Ectodermal cell (in vitro differentiated cells): Measurements from ENCODE around the gene EHHADH.
"Not testable (repeated sequence)": the region's sequence is repeated elsewhere in the genome, so short reads cannot be mapped to it uniquely, and the experiment has no call there.

Experiments used
- H3K27ac ChIP-seq: 2 replicates; pipeline ENCODE4 v1.7.0; 2013; ENCODE audit warnings: mild to moderate bottlenecking, low read depth, low read length; ENCODE audit not compliant: insufficient read depth, poor library complexity, severe bottlenecking
- H3K27me3 ChIP-seq: 2 replicates; pipeline ENCODE4 v1.7.0; 2013; ENCODE audit warnings: mild to moderate bottlenecking, low read length; ENCODE audit not compliant: insufficient read depth, control insufficient read depth, poor library complexity, severe bottlenecking
- H3K36me3 ChIP-seq: one replicate; pipeline ENCODE4 v1.7.0; 2013; ENCODE audit warnings: low read length; ENCODE audit not compliant: control insufficient read depth, insufficient read depth
- H3K4me1 ChIP-seq: one replicate; pipeline ENCODE4 v1.7.0; 2013; ENCODE audit warnings: low read length; ENCODE audit not compliant: control insufficient read depth, insufficient read depth
- H3K4me3 ChIP-seq: 2 replicates; pipeline ENCODE4 v1.7.0; 2013; ENCODE audit warnings: low read depth, low read length, control low read depth; ENCODE audit not compliant: insufficient read depth
- H3K9me3 ChIP-seq: 2 replicates; pipeline ENCODE4 v1.7.0; 2013; ENCODE audit warnings: mild to moderate bottlenecking, low read length, moderate library complexity; ENCODE audit not compliant: control insufficient read depth
- WGBS, 2 experiments: methylation state at CpG; one replicate each; pipeline ENCODE4 v1.1.7; 2013; ENCODE audit warnings: missing lambda C conversion rate in 2 of 2; 5-methylcytosine and 5-hydroxymethylcytosine counted together

EHHADH gene

DNA sequence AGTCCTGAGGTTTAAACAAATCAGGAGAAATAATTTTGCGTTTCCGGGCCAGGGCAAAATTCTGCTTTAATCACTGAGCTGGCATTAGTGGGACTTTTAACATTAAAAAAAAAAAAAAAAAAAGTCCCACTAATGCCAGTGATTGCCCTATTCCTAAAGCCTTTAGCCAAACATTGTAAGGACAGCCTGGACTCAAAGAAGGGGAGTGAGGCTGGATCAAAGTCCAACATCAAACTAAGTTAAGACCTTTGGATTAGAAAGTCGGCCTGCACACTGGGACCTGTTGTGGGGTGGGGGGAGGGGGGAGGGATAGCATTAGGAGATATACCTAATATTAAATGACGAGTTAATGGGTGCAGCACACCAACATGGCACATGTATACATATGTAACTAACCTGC lies 716 bp downstream of the EHHADH start:
- H3K36me3 ChIP-seq, H3K4me1 ChIP-seq, H3K4me3 ChIP-seq, H3K27ac ChIP-seq, H3K9me3 ChIP-seq: not testable (repeated sequence)
- WGBS, 2 experiments = 82 to 89% methylated on average over 3 of the region's 4 CpGs
- peaks cover 10% of the 10 kb centered on the region for H3K27me3 ChIP-seq

DNA sequence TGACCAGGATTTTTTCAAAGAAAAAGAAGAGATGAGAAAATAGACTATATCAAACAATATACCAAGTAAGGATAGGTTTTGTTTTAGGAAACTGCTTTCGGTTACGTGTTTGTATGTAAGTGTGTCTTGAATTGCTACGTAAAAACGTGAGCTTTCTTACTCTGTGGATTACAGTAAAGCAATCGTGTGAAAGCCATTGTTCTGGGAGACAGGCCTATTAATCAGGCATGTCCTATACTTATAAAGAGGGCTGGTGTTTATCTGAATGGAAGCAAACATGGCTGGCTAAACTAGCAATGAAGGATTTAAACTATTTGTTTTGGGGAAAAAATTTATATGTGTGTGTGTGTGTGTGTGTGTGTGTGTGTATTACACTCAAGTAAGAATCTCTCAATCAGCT lies 2.6 kb downstream of the EHHADH start:
- WGBS, 2 experiments = 87 to 91% methylated on average over 5 of the region's 5 CpGs
- Histone ChIP-seq H3K4me3 (no peak overlapping the region), H3K9me3 (no peaks in the 10 kb centered on the region), H3K36me3 (no peaks in the 10 kb centered on the region), H3K27ac (no peak overlapping the region), H3K4me1 (no peaks in the 10 kb centered on the region), H3K27me3 (peaks cover 10% of the 10 kb centered on the region)

DNA sequence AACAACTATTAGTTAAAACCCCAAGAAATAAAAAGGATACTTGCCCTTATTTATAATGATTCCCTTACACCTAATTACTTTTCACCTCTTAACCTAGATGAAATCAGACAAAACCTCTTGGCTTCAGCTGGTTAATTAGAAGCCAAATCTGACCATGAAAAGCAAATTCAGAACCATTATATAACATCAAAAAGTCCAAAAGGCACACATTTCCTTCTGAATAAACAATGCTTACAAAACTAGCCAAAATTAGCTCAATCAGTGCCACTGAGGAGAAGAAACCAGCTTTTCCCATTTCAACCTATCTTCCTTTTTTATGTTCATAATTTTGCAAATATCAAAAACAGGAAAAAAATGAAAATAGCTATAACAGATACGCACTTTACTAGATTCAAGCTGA lies 3.2 kb downstream of the EHHADH start:
- 0% methylated on average over 1 of the region's 1 CpG; no CpG with 5 or more reads in 1 of the 2 experiments for WGBS, 2 experiments
- Histone ChIP-seq H3K4me1 (no peaks in the 10 kb centered on the region), H3K36me3 (no peaks in the 10 kb centered on the region), H3K4me3 (no peak overlapping the region), H3K27me3 (peaks cover 10% of the 10 kb centered on the region), H3K27ac (no peak overlapping the region), H3K9me3 (no peaks in the 10 kb centered on the region)

DNA sequence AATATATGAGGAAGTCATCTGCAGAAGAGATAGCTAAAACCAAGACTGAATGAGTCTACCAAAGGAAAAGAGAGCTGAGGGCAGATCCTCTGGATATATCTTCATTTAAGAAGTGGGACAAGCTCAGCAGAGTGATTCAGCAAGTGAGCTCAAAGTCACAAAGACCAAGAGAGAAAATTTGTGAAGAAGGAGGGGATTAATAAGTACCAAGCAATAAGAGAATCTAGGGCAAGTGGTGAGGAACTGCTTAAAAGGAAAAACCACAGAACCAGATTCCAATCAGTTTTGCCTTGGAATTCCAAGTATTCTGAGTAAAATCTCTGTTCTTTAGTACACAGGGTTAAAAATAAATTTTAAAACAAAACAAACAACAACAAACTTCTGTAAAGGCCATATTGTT lies 3.6 kb downstream of the EHHADH start:
- no peaks in the 10 kb centered on the region for H3K9me3 ChIP-seq
- peaks cover 10% of the 10 kb centered on the region for H3K27me3 ChIP-seq
- no peaks in the 10 kb centered on the region for H3K4me1 ChIP-seq
- H3K27ac ChIP-seq = no peak overlapping the region
- no peaks in the 10 kb centered on the region for H3K36me3 ChIP-seq
- no peak overlapping the region for H3K4me3 ChIP-seq

DNA sequence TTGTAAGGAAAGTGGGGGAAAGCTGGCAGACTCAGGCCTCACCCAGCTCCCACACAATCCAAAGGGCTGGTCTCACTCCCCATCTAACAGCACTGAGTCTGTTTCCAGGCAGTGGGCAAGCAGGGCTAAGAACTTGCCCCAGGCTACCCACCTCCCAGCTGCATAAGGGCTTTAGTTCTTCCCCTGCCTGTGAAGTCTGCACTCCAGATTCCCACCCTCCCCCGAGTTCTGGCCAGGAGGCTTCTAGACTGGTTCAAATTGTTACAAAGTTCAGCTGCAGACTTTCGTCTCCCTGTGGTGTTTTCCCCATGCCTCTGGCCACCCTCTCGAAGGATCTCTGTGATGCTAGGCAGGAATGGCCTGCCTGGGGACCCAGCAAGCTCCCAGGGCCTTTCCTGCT lies 11.2 kb downstream of the EHHADH start:
- Histone ChIP-seq H3K27me3 (no peaks in the 10 kb centered on the region), H3K27ac (no peak overlapping the region), H3K4me3 (no peak overlapping the region), H3K9me3 (no peaks in the 10 kb centered on the region), H3K4me1 (no peaks in the 10 kb centered on the region), H3K36me3 (no peaks in the 10 kb centered on the region)
- WGBS, 2 experiments = 93% methylated on average over 3 of the region's 3 CpGs

DNA sequence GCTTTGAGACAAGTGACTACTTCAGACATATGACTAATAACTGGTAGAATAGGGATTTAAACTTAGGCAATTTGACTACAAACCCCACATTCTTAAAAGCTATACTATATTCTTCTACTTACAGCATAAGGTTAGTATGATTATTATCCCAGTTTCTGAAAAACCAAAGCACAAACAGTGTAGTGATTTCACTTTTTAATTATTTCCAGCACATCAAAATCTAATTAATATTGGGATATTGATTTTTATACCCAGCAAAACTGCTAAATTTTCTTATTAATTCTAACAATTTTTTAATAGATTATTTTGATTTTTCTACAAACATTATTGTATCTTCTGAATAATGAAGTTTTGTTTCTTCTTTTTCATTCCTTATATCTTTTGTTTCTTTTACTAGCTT lies 16.9 kb downstream of the EHHADH start:
- H3K27ac ChIP-seq = no peak overlapping the region
- no peaks in the 10 kb centered on the region for H3K36me3 ChIP-seq
- H3K27me3 ChIP-seq = no peaks in the 10 kb centered on the region
- H3K4me3 ChIP-seq = no peak overlapping the region
- no peaks in the 10 kb centered on the region for H3K9me3 ChIP-seq
- no peaks in the 10 kb centered on the region for H3K4me1 ChIP-seq

DNA sequence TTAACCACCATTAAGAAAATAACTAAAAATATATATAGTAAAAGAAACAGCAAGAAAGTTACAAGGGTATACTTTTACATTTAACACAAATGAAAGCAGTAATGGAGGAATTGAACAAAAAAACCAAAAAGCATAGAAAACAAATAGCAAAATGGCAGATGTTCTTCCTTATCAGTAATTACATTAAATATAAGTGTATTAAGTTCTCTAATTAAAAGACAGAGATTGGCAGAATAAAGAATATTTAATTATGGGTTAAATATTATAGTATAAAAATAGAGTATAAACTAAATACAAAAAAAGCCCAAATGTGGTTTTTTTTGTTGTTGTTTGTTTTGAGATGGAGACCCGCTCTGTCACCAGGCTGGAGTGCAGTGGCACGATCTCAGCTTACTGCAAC lies 20.5 kb downstream of the EHHADH start:
- H3K4me3 ChIP-seq = no peak overlapping the region
- no peaks in the 10 kb centered on the region for H3K36me3 ChIP-seq
- 82 to 87% methylated on average over 2 of the region's 2 CpGs for WGBS, 2 experiments
- H3K9me3 ChIP-seq = no peaks in the 10 kb centered on the region
- no peaks in the 10 kb centered on the region for H3K4me1 ChIP-seq
- no peak overlapping the region for H3K27ac ChIP-seq
- H3K27me3 ChIP-seq = no peaks in the 10 kb centered on the region

DNA sequence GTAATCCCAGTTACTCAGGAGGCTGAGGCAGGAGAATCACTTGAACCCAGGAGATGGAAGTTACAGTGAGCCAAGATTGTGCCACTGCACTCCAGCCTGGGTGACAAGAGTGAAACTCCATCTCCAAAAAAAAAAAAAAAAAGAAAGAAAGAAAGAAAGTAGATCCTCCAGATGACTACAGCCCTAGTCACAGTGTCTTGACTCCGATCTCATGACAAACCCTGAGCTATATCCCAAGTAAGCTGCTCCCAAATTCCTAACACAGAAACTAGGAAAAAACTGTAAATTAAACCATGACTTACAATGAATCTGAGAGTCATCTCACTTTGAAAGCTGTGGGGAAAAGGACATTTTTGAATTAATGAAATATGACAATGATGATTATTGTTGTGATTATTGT lies 27.3 kb downstream of the EHHADH start:
- H3K4me3 ChIP-seq, H3K36me3 ChIP-seq, H3K4me1 ChIP-seq, H3K9me3 ChIP-seq, H3K27ac ChIP-seq, H3K27me3 ChIP-seq: not testable (repeated sequence)
- WGBS, 2 experiments = 94 to 100% methylated on average over 1 of the region's 1 CpG

DNA sequence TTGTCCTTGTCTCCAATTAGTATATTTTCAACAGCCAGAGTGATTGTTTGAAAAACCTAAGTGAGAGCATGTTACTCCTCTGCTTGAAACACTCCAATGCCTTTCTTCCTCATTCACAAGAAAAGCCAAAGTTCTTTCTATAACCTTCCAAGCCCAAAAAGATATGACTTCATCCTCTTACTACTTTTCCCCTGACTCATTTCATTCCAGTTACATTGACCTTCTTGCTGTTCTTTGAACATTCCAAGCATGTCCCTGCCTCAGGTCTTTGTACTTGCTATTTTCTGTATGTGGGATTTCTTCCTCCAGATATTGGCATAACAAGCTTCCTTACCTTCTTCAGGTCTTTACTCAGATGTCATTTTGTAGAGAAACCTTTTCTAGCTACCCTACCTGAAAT lies 28.3 kb downstream of the EHHADH start:
- Histone ChIP-seq H3K36me3 (no peaks in the 10 kb centered on the region), H3K27ac (no peak overlapping the region), H3K4me1 (no peaks in the 10 kb centered on the region), H3K9me3 (no peaks in the 10 kb centered on the region), H3K27me3 (no peaks in the 10 kb centered on the region), H3K4me3 (no peak overlapping the region)

DNA sequence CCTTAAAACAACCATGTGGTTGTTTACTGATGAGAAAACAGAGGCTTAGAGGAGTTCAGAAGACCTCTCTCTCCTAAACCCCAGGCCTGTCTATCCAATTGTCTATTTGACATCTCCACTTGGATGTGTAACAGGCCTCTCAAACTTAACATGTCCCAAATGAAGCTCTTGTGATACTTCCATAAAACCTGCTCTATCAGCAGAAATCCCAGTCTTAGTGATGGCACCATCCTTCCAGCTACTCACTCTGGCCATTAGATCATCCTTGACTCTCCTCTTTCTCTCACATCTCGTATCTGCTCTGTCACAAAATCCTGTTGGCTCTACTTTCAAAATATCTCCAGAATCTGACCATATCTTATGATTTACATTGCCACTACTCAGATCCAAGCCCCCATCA lies 28.8 kb downstream of the EHHADH start:
- 90 to 93% methylated on average over 1 of the region's 1 CpG for WGBS, 2 experiments
- Histone ChIP-seq H3K4me3 (no peak overlapping the region), H3K4me1 (no peaks in the 10 kb centered on the region), H3K27ac (no peak overlapping the region), H3K9me3 (no peaks in the 10 kb centered on the region), H3K36me3 (no peaks in the 10 kb centered on the region), H3K27me3 (no peaks in the 10 kb centered on the region)

DNA sequence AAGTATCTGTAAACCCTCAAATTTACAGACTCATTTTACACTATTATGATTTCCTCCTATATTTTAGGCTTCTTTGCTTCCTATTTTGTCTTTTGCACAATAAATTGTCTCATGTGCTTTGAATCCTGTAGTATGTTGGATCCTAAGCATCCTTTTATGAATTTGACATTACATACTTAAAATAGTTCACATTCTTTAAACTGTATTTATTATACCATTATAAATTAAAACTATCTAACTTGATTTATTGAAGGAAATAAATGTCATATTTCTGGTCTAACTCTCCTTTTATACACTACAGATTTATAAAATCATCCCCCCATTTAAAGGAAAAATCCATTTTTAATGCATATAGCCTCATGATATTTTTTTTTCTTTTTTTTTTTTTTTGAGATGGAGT lies 32.6 kb downstream of the EHHADH start:
- Histone ChIP-seq H3K27ac (no peak overlapping the region), H3K4me3 (no peak overlapping the region), H3K4me1 (no peaks in the 10 kb centered on the region)

More for the DNA sequence above, 32.6 kb downstream of the EHHADH start:
- Histone ChIP-seq H3K9me3 (no peaks in the 10 kb centered on the region), H3K36me3 (no peaks in the 10 kb centered on the region), H3K27me3 (no peaks in the 10 kb centered on the region)
